Natural killer cell treated with Interleukin-12 subunit alpha and Interleukin-12 subunit beta and Interleukin-15 and Interleukin-18, amount 100 ng/mL, for 72 hours (primary cell): ENCODE data around the gene MCM8. TPM values are rescaled to one million over a fixed set of nuclear protein-coding genes. Genes with fewer than 3 reads are reported as not detected.
A peak's percentile ranks its signal among the peaks of the same experiment; 100 is the strongest.

Source experiments
- ATAC-seq, 2 donors: fragments of 150-1000 bp; cut with Tn5 transposase in 1 of 2; sonication (Bioruptor Pico), chemical (Tn5 transposase) in 1 of 2; 2 replicates each; pipeline ENCODE4 v1.10.0; 2021
- DNase-seq: peaks from one replicate; pipeline ENCODE4 v3.0.0; 2022; ENCODE audit warnings: low spot score
- H3K27ac Mint-ChIP-seq, 2 donors: 1 replicate in 1 of 2; 2 replicates in 1 of 2; pipeline ENCODE4 v1.8.0; 2022; ENCODE audit warnings: mixed read lengths in 2 of 2, mild to moderate bottlenecking in 1 of 2, moderate library complexity in 1 of 2
- H3K27me3 Mint-ChIP-seq, 2 donors: 1 replicate in 1 of 2; 2 replicates in 1 of 2; pipeline ENCODE4 v1.8.0; 2022; ENCODE audit warnings: mixed read lengths in 2 of 2
- H3K36me3 Mint-ChIP-seq: one replicate; pipeline ENCODE4 v1.8.0; 2022; ENCODE audit warnings: mixed read lengths
- H3K4me1 Mint-ChIP-seq, 2 donors: 1 replicate in 1 of 2; 2 replicates in 1 of 2; pipeline ENCODE4 v1.8.0; 2022; ENCODE audit warnings: low read depth in 2 of 2, mixed read lengths in 2 of 2, mild to moderate bottlenecking in 1 of 2
- H3K4me3 Mint-ChIP-seq: one replicate; pipeline ENCODE4 v1.8.0; 2022; ENCODE audit warnings: mixed read lengths
- H3K9me3 Mint-ChIP-seq: 2 replicates; pipeline ENCODE4 v1.8.0; 2022; ENCODE audit warnings: mixed read lengths
- total RNA-seq, 2 donors: library from RNA; stranded (reverse); gene quantifications; one replicate each; pipeline ENCODE4 v1.2.3, GENCODE V29; 2022

The MCM8 gene
- total RNA-seq, 2 donors from 2014 or later, result 23.9 to 34.1 TPM

GRCh38 chr20:5928836-5929715 lies 21.4 kb upstream of the MCM8 start:
- Mint-ChIP-seq H3K36me3 (no peaks in the 10 kb centered on the region), H3K4me3 (no peak overlapping the region), H3K27me3 (peaks cover 22 to 33% of the 10 kb centered on the region in 2 donors), H3K27ac (no peak overlapping the region), H3K9me3 (no peaks in the 10 kb centered on the region), H3K4me1 (peaks cover 0 to 5% of the 10 kb centered on the region in 2 donors)
- ATAC-seq (no peak), DNase-seq (no peak)

GRCh38 chr20:5931411-5931810 lies 19.0 kb upstream of the MCM8 start:
- Mint-ChIP-seq H3K4me3 (no peak overlapping the region), H3K27me3 (peaks cover 21 to 29% of the 10 kb centered on the region in 2 donors), H3K4me1 (peaks cover 0 to 5% of the 10 kb centered on the region in 2 donors), H3K9me3 (no peaks in the 10 kb centered on the region), H3K36me3 (no peaks in the 10 kb centered on the region), H3K27ac (no peak overlapping the region)
- no peak for ATAC-seq
- no peak for DNase-seq

DNA sequence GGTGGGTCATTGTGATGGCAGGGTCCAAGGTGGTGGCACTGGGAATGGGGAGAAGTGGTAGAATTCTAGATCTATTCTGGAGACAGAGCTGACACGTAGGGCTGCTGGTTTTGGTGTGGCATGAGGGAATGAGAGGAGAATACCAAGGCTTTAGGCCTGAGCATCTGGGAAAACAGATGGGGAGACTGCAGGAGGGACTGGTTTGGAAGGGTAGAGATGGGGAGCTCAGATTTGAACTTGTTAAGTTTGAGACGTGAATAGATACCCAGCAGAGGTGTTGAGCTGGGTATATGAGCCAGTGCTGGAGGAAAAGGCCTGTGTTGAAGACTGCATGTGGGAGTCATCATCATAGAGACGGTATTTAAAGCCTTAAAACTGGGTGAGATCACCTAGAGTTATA lies 17.7 kb upstream of the MCM8 start:
- H3K27ac Mint-ChIP-seq, result no peak overlapping the region
- no peak overlapping the region for H3K4me3 Mint-ChIP-seq
- peaks cover 0 to 5% of the 10 kb centered on the region in 2 donors for H3K4me1 Mint-ChIP-seq
- ATAC-seq, result no peak
- H3K36me3 Mint-ChIP-seq, result no peaks in the 10 kb centered on the region
- no peaks in the 10 kb centered on the region for H3K9me3 Mint-ChIP-seq
- no peak for DNase-seq
- peaks cover 21 to 24% of the 10 kb centered on the region in 2 donors for H3K27me3 Mint-ChIP-seq

DNA sequence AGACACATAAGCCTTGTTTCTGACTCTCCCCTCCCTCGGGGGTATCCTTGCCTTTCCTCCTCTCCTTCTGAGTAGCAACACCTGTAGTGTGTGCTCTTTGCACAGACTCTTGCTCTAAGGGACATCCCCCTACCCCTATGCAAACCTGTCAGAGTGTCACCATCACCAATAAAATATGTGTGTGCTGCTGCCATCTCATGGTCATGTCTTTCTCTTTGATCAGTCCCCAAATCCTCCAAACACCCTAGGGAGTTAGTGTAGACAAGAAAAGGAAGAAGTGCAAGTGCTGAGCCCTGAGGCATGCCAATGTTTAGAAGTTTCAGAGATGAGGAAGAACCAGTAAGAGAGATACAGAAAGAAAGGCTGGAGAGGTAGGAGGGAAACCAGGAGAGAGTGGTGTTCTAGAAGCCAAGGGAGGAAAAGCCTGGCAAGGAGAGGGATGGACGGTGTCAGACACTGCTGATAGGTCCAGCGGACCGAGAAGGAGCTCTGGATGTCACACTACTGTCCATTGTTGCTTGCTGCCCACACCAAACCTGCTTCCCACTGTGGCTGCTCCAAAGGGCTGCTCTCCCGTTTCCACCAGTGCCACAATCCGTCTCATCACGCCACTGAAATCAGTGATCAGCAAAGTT lies 16.5 kb upstream of the MCM8 start:
- Mint-ChIP-seq H3K36me3 (no peaks in the 10 kb centered on the region), H3K4me3 (no peak overlapping the region), H3K27ac (no peak overlapping the region), H3K27me3 (peaks cover 16 to 22% of the 10 kb centered on the region in 2 donors), H3K9me3 (no peaks in the 10 kb centered on the region), H3K4me1 (peaks cover 0 to 1% of the 10 kb centered on the region in 2 donors)
- no peak for DNase-seq
- no peak for ATAC-seq

DNA sequence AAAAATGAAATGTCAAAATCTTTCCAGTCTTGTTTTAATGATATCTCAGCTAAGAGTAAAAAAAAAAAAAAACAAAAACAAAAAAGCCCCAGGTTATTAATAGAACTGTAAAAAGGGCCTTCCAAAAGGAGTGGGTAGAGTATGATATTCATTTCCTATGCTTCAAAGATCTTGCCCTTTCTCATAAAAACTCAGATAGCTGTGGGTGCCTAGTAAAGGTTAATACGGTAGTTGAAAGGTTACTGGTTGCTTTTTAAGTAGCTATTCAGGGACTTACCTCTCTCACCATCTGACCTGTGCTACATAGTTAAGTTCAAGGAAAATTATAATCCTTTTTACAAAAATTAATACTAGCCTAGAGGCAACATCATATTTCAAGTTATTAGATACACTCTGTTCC lies 15.1 kb upstream of the MCM8 start:
- Mint-ChIP-seq H3K27me3 (peaks cover 6 to 13% of the 10 kb centered on the region in 2 donors), H3K9me3 (no peaks in the 10 kb centered on the region), H3K4me3 (no peak overlapping the region), H3K4me1 (no peaks in the 10 kb centered on the region), H3K36me3 (peaks cover 5% of the 10 kb centered on the region), H3K27ac (no peak overlapping the region)
- ATAC-seq (no peak), DNase-seq (no peak)

DNA sequence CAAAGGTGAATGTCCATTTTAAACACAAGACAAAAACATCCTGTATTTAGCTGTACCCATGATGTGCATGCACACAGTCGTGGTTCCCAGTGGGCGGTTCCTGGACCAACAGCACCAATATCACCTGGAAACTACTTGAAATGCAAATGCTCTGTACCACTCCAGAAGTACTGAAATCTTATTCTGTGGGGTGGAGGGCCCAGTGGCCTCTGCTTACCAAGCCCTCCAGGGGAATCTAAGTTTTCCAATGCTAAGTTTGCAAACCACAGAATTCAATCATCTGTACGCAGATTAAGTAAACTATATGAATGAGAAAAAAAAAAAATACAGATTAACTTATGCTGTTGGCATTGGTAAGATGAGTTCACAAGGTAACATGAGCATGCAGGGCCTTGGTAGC lies 14.2 kb upstream of the MCM8 start:
- Mint-ChIP-seq H3K4me3 (no peak overlapping the region), H3K27me3 (peaks cover 0 to 6% of the 10 kb centered on the region in 2 donors), H3K36me3 (peaks cover 6% of the 10 kb centered on the region), H3K4me1 (no peaks in the 10 kb centered on the region), H3K9me3 (no peaks in the 10 kb centered on the region), H3K27ac (no peak overlapping the region)
- ATAC-seq (no peak), DNase-seq (no peak)

DNA sequence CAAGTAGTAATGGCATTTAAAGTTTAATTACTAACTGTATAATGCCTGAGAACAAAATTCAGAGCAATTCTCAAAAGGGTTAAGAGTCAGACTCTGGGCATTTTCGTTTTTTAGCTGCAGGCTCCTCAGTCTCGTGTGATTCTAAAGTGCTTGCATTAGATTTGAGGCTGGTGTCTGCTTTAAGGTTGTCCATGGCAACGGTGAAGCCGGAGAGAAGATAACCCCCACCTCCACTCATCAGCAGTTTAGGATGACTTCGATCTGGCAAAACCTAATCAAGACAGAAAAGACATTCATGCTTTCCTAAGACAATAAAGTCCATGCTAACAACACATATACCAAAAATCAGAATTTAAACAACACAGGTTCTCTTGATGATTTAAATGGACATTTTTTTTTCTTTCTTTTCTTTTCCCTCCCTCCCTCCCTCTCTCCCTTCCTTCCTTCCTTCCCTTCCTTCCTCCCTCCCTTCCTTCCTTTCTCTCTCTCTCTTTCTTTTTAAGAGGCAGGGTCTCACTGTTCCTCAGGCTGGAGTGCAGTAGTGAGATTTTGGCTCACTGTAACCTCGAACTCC lies 11.9 kb upstream of the MCM8 start:
- Mint-ChIP-seq H3K4me3 (no peak overlapping the region), H3K27me3 (no peaks in the 10 kb centered on the region), H3K4me1 (no peaks in the 10 kb centered on the region), H3K36me3 (peaks cover 18% of the 10 kb centered on the region), H3K9me3 (no peaks in the 10 kb centered on the region), H3K27ac (no peak overlapping the region)
- ATAC-seq (no peak), DNase-seq (no peak)

GRCh38 chr20:5945963-5946362 lies 4.5 kb upstream of the MCM8 start:
- Mint-ChIP-seq H3K27me3 (no peaks in the 10 kb centered on the region), H3K4me3 (peak overlapping the region; percentile 10), H3K4me1 (peaks cover 40 to 52% of the 10 kb centered on the region in 2 donors), H3K27ac (peak overlapping the region; percentile 81 to 87), H3K9me3 (no peaks in the 10 kb centered on the region), H3K36me3 (peaks cover 33% of the 10 kb centered on the region)
- no peak for ATAC-seq
- no peak for DNase-seq

DNA sequence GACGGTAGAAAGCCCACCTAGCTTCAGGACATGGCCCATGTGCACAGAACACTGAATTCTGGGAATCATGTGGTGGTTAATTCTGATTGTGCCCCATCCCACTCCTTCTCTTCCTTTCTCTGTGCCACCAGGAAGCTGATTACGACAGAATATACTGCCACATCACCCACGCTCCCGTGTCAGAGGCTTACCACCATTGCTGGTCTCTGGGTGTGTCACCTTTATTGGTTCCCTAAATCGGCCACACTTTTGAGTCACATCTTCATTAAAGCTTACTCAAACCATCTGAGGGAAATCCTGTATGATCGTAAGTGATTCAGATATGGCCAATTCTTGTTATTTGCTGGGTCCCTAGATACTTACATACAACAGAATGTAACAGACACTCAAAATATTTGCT lies 3.2 kb upstream of the MCM8 start:
- Mint-ChIP-seq H3K4me1 (peaks cover 43 to 63% of the 10 kb centered on the region in 2 donors), H3K27me3 (no peaks in the 10 kb centered on the region), H3K27ac (peak overlapping the region; percentile 81 to 87), H3K4me3 (peak overlapping the region; percentile 72), H3K36me3 (peaks cover 28% of the 10 kb centered on the region), H3K9me3 (no peaks in the 10 kb centered on the region)
- ATAC-seq (peak; percentile 63), DNase-seq (no peak)

GRCh38 chr20:5949943-5950270 lies 545 bp upstream of the MCM8 start:
- H3K9me3 Mint-ChIP-seq, result no peaks in the 10 kb centered on the region
- no peaks in the 10 kb centered on the region for H3K27me3 Mint-ChIP-seq
- H3K4me1 Mint-ChIP-seq, result peaks cover 46 to 59% of the 10 kb centered on the region in 2 donors
- peaks cover 27% of the 10 kb centered on the region for H3K36me3 Mint-ChIP-seq
- peak overlapping the region; percentile 87 for H3K27ac Mint-ChIP-seq
- H3K4me3 Mint-ChIP-seq, result peak overlapping the region; percentile 93
- ATAC-seq, result no peak
- no peak for DNase-seq

GRCh38 chr20:5967469-5967868 lies 17.0 kb downstream of the MCM8 start:
- peaks cover 40% of the 10 kb centered on the region for H3K36me3 Mint-ChIP-seq
- H3K9me3 Mint-ChIP-seq, result no peaks in the 10 kb centered on the region
- ATAC-seq (no peak), DNase-seq (no peak)
- H3K27ac Mint-ChIP-seq, result no peak overlapping the region
- H3K4me3 Mint-ChIP-seq, result no peak overlapping the region
- no peaks in the 10 kb centered on the region for H3K27me3 Mint-ChIP-seq
- peaks cover 0 to 4% of the 10 kb centered on the region in 2 donors for H3K4me1 Mint-ChIP-seq

- H3K27me3 Mint-ChIP-seq, result no peaks in the 10 kb centered on the region
- no peak for ATAC-seq
- no peak for DNase-seq
- no peak overlapping the region for H3K4me3 Mint-ChIP-seq
- no peak overlapping the region for H3K27ac Mint-ChIP-seq
- no peaks in the 10 kb centered on the region for H3K4me1 Mint-ChIP-seq
- H3K9me3 Mint-ChIP-seq, result no peaks in the 10 kb centered on the region
- H3K36me3 Mint-ChIP-seq, result peaks cover 35% of the 10 kb centered on the region
Observed at GRCh38 chr20:5968462-5968861, 18.0 kb downstream of the MCM8 start.

DNA sequence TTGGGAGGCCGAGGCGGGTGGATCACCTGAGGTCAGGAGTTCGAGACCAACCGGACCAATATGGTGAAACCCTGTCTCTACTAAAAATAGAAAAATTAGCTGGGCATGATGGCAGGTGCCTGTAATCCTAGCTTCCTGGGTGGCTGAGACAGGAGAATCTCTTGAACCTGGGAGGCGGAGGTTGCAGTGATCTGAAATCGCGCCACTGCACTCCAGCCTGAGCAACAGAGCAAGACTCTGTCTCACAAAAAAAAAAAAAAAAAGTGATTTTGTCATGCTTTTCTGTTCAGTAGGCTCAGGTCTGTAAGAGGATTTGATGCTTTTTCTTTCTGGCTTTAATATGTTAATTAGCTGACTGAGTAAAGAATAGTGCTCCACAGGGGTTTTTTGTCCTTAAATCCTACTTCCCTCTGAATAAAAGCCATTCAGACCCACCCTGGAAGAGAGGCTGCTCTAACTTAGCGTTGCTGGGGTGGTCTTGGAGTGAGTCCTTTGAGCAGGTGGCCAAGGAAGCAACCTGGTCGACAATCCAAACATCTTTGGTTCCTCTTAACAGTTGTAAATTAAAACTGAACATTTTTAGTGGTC lies 19.0 kb downstream of the MCM8 start:
- H3K27ac Mint-ChIP-seq, result no peak overlapping the region
- H3K4me1 Mint-ChIP-seq, result no peaks in the 10 kb centered on the region
- DNase-seq (no peak), ATAC-seq (no peak)
- H3K4me3 Mint-ChIP-seq, result no peak overlapping the region
- H3K36me3 Mint-ChIP-seq, result peaks cover 35% of the 10 kb centered on the region
- no peaks in the 10 kb centered on the region for H3K9me3 Mint-ChIP-seq
- no peaks in the 10 kb centered on the region for H3K27me3 Mint-ChIP-seq

GRCh38 chr20:5969940-5970339 lies 19.5 kb downstream of the MCM8 start:
- H3K27ac Mint-ChIP-seq, result no peak overlapping the region
- no peaks in the 10 kb centered on the region for H3K27me3 Mint-ChIP-seq
- H3K36me3 Mint-ChIP-seq, result peaks cover 33% of the 10 kb centered on the region

More at GRCh38 chr20:5969940-5970339, 19.5 kb downstream of the MCM8 start:
- Mint-ChIP-seq H3K4me1 (no peaks in the 10 kb centered on the region), H3K4me3 (no peak overlapping the region), H3K9me3 (no peaks in the 10 kb centered on the region)
- ATAC-seq (no peak), DNase-seq (no peak)
